Activated naive CD4-positive, alpha-beta T cell treated with anti-CD3 and anti-CD28 coated beads, Interleukin-2, amount 50 U/mL, for 16 hours (primary cell): ENCODE results near the gene PLCB3.
"Not testable (repeated sequence)": the region's sequence is repeated elsewhere in the genome, so short reads cannot be mapped to it uniquely, and the experiment has no call there.

Source experiments
- DNase-seq: peaks from one replicate; pipeline ENCODE4 v3.0.0-alpha.2; 2020

PLCB3 gene

DNA sequence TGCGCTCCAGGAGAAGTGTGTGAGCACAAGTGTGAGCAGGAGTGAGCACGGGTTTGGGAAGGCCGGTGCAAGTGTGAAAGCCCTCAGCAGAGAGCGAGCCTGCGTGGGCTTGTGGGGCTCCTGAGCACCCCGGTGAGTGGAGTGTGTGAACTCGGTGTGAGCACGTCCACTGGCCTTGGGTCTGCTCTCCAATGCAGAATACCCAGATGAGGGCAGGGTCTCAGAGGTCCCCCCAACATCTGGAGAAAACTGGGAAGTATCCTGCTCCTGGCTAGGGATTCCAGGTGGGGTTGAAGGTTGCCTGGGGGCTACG, 55.2 kb downstream of the PLCB3 start:
- no peak for DNase-seq

DNA sequence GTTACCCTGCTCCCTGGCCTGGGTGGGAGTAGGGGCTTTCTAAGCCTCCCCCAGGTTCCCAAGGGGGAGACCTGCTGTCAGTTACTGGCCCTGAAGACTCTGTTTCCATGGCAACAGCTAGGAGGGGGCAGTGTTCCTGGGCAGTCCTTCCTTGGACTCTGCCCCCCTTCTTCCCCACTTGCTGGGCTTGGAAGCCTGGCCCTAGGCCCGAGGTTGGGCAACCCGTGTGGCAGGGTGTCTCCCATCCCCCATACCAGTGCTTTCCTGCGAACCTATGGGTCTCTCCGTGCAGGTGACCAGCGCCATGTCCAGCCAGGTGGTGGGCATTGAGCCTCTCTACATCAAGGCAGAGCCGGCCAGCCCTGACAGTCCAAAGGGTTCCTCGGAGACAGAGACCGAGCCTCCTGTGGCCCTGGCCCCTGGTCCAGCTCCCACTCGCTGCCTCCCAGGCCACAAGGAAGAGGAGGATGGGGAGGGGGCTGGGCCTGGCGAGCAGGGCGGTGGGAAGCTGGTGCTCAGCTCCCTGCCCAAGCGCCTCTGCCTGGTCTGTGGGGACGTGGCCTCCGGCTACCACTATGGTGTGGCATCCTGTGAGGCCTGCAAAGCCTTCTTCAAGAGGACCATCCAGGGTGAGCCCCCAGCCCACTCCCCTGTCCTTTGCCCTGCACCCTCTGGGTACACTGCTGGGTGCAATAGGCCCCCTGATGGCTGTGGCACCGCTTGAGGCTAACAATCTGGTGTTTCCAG, 55.7 kb downstream of the PLCB3 start:
- no peak for DNase-seq

DNA sequence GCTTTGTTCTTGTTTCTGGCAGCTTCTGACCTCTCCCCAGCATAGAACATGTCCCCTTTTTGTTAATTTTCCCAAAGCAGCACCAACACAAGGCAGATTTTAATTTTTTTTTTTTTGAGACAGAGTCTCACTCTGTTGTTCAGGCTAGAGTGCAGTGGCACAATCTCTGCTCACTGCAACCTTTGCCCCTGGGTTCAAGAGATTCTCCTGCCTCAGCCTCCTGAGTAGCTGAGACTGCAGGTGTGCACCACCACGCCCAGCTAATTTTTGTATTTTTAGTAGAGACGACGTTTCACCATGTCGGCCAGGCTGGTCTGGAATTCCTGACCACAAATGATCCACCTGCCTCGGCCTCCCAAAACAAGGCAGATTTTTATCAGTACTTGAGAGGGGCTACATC, 56.5 kb downstream of the PLCB3 start:
- not testable (repeated sequence) for DNase-seq

DNA sequence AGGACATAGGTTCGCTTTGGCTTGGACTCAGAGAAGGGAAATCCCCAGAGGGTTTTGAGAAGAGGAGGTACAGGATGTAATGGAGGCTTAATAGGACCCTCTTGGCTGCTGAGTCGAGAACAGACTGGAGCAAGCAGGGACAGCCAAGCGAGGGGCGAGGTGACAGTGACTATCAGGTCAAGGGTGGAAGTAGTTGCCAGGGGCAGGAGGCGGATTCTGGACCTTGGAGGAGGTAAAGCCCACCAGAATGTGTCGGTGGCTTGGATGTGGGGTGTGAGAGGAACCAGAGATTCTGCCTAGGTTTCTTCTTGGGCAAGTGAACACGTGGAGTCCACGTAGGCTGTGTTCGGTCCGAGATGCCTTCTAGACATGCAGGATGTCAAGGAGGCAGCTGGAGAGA, 61.6 kb downstream of the PLCB3 start:
- no peak for DNase-seq

- no peak for DNase-seq
Observed at GRCh38 chr11:64313491-64314145, 62.3 kb downstream of the PLCB3 start.

GRCh38 chr11:64314146-64314804, 62.9 kb downstream of the PLCB3 start:
- no peak for DNase-seq

DNA sequence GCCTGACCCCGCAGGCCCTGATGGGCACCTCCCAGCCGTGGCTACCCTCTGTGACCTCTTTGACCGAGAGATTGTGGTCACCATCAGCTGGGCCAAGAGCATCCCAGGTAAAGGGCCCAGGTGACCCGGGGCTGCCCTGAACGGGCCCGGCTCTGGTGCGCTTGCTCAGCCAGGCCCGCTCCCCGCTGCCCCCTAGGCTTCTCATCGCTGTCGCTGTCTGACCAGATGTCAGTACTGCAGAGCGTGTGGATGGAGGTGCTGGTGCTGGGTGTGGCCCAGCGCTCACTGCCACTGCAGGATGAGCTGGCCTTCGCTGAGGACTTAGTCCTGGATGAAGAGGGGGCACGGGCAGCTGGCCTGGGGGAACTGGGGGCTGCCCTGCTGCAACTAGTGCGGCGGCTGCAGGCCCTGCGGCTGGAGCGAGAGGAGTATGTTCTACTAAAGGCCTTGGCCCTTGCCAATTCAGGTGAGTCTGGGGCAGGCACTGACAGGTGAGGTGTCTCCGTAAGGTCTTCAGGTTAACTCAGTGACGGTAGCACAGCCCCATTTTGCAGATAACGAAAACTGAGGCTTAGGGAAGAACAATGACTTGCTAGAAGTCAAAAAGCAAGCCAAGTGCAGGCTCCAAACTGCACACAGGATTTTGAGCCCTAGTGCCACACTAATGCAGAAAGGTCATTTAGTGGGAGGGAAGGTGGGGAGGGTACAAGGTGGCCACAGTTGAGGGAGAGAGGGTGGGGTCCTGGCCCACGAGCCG, 63.7 kb downstream of the PLCB3 start:
- DNase-seq, result no peak

- not testable (repeated sequence) for DNase-seq
Observed at GRCh38 chr11:64315667-64316526, 64.6 kb downstream of the PLCB3 start.

DNA sequence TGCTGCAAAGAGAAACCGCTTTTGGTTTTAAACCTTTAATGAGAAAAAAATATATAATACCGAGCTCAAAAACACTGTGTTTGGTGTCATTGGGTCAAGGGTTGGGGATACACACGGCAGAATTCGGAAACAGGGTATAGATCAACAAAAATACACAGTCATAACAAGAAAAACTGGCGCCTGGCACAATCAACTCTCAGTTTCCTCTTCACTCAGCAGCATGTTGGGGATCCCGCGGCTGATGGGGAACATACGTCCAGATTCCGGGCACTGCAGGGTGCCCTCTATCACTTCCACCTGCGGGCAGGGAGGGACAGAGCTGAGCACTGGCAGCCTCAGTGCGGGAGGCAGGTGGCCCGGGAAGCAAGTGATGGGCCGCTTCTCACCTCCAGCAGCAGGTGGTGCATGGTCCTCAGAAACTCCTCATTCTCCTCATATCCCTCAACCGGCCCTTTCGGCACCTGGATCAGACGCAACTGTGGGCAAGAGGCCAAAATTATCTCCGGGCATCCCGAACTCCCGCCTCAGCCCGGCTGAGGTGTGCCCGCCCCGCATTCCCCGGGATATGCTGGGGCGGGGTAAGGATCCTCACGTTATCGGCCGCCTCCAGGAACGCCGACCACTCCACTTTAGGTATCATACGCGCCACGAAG, 65.5 kb downstream of the PLCB3 start:
- no peak for DNase-seq

DNA sequence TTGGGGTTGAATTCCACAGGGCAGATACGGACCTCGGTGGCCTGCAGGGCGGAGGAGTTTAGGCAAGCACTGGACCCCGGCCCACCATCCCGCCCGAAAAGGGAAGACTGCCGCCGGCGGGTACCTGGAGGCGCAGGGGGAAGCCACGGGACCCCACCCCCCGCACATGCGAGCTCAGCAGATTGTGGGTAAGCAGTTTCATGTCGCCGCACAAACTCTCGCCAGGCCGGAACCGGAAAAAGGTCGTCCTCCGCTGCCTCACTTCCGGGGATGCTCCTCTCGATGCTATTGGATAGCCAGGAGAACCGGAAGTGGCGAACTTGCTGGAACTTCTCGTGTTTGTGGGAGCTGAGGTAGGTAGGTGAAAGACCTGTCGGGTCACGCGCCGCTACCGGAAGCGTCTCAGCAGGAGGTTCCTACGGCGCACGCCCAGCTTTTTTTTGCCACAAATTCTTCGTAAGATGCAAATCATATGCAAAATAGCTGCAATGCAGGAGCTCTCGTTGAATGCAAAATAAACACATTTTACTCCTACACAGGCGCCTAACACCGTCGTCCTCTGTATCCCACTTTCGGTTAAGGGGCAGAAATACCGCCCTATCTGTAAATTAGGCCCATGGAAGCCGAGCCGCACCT, 66.1 kb downstream of the PLCB3 start, which contains the start of gene TRMT112:
TSS of gene TRMT112 (minus strand) at position 235 of the 636 bp plus-strand sequence. CDS start at position 202, 33 bp downstream.
- DNase-seq, result peak; percentile 94

GRCh38 chr11:64317961-64318765, 66.8 kb downstream of the PLCB3 start, which contains the start of gene PRDX5:
Gene PRDX5 (plus strand): TSS chr11:64318121. CDS start chr11:64318216, 95 bp downstream.
- DNase-seq, result peak; percentile 94
